K562 (cell line): Measurements from ENCODE around the gene ACADVL. TPM values are rescaled to one million over a fixed set of nuclear protein-coding genes. Genes with fewer than 3 reads are reported as not detected.

Source experiments
- ATF1 ChIP-seq, 2 experiments: fragments of 450-650 bp in 1 of 2; IDR thresholded peaks; 2 replicates each; pipeline ENCODE4 v1.6.1; 2016; ENCODE audit warnings: missing compliant biosample characterization in 1 of 2, missing genetic modification characterization in 1 of 2
- ATF7 ChIP-seq: fragments of 450-650 bp; IDR thresholded peaks from 2 replicates; pipeline ENCODE4 v1.7.1; 2014; ENCODE audit warnings: mild to moderate bottlenecking, moderate library complexity
- BRCA1 ChIP-seq, 2 experiments: fragments of 450-650 bp in 1 of 2; sonication (generic) in 1 of 2; formaldehyde crosslinking in 1 of 2; IDR thresholded peaks; 2 replicates each; pipeline versions ENCODE4 v1.5.0 to v1.6.1; 2017 to 2020; ENCODE audit warnings: mild to moderate bottlenecking in 1 of 2, missing genetic modification reagents in 1 of 2
- BRD9 ChIP-seq: fragments of 450-650 bp; IDR thresholded peaks from 2 replicates; pipeline ENCODE4 v1.6.1; 2018; ENCODE audit warnings: low read depth; ENCODE audit not compliant: partially characterized antibody
- CHD2 ChIP-seq: IDR thresholded peaks from 2 replicates; pipeline ENCODE4 v1.6.1; 2011; ENCODE audit warnings: low read depth, low read length
- FOXP4 ChIP-seq: sonication (generic); formaldehyde crosslinking; IDR thresholded peaks from 2 replicates; pipeline ENCODE4 v1.8.0; 2022; ENCODE audit warnings: mild to moderate bottlenecking, missing genetic modification reagents, borderline replicate concordance
- MEF2A ChIP-seq: IDR thresholded peaks from 2 replicates; pipeline ENCODE4 v1.6.1; 2011; ENCODE audit warnings: low read depth, mild to moderate bottlenecking, low read length, moderate library complexity; ENCODE audit not compliant: control insufficient read depth
- MXI1 ChIP-seq: IDR thresholded peaks from 2 replicates; pipeline ENCODE4 v1.6.1; 2011; ENCODE audit warnings: low read depth, mild to moderate bottlenecking, improper control_type of control experiment, low read length
- NRF1 ChIP-seq, 2 experiments: fragments of 450-650 bp; IDR thresholded peaks in 1 of 2; conservative IDR thresholded peaks in 1 of 2; 2 replicates each; pipeline ENCODE4 v1.6.1; 2014; ENCODE audit warnings: mild to moderate bottlenecking in 2 of 2
- PTRF ChIP-seq: fragments of 450-650 bp; IDR thresholded peaks from 2 replicates; pipeline ENCODE4 v1.6.1; 2016; ENCODE audit warnings: mild to moderate bottlenecking, missing genetic modification characterization, missing compliant biosample characterization
- SP1 ChIP-seq: sonication (generic); formaldehyde crosslinking; IDR thresholded peaks from 2 replicates; pipeline ENCODE4 v1.8.1; 2022; ENCODE audit warnings: mild to moderate bottlenecking, missing genetic modification reagents
- TFAP4 ChIP-seq: sonication (generic); formaldehyde crosslinking; IDR thresholded peaks from 2 replicates; pipeline ENCODE4 v1.8.0; 2022; ENCODE audit warnings: missing genetic modification reagents, mild to moderate bottlenecking, moderate library complexity, borderline replicate concordance
- XRCC5 ChIP-seq: fragments of 200-400 bp; formaldehyde crosslinking; IDR thresholded peaks from 2 replicates; pipeline ENCODE4 v1.6.1; 2017; ENCODE audit warnings: low read depth, mild to moderate bottlenecking, low read length
- ZFP36 ChIP-seq: fragments of 150-350 bp; IDR thresholded peaks from 2 replicates; pipeline ENCODE4 v1.6.1; 2018; ENCODE audit warnings: low read length, low read depth; ENCODE audit not compliant: partially characterized antibody
- ZNF184 ChIP-seq: sonication (generic); formaldehyde crosslinking; IDR thresholded peaks from 2 replicates; pipeline ENCODE4 v1.5.0; 2020; ENCODE audit warnings: missing genetic modification reagents
- polyA plus RNA-seq, 8 experiments: library from polyadenylated mRNA; depleted of rRNA in 4 of 8; stranded (reverse) in 5 of 8; unstranded in 3 of 8; fragments of >200 nt; fragmentation: Nextera tagmentation in 2 of 8; fragmentation: Illumina TruSeq in 1 of 8; extraction: Ambion mirVana in 2 of 8; extraction: Trizol in 1 of 8; gene quantifications; 2 replicates each; pipeline versions ENCODE4 v1.2.1 to v1.2.3, GENCODE V29; 2011 to 2014; ENCODE audit warnings: inconsistent platforms in 1 of 8, missing spikeins in 1 of 8
- total RNA-seq, 7 experiments: library from RNA; depleted of rRNA in 6 of 7; stranded (reverse); fragments of >200 nt in 6 of 7; fragmentation: Illumina TruSeq in 2 of 7; extraction: Trizol in 2 of 7; gene quantifications; 2 replicates each; pipeline versions ENCODE4 v1.2.1 to v1.2.3, GENCODE V29; 2011 to 2021; ENCODE audit warnings: low replicate concordance in 1 of 7
- TF ChIP-seq, protein P1 (sequence below), 3 experiments: fragments of 200-800 bp in 1 of 3; sonication (Bioruptor generic) in 1 of 3; sonication (generic) in 1 of 3; formaldehyde crosslinking in 1 of 3; IDR thresholded peaks; 2 replicates each; pipeline versions ENCODE4 v1.6.1 to v1.8.0; 2016 to 2022; ENCODE audit warnings: mild to moderate bottlenecking in 2 of 3, missing compliant biosample characterization in 2 of 3, missing genetic modification characterization in 2 of 3, missing genetic modification reagents in 1 of 3

The ACADVL gene
- total and polyA plus RNA-seq, 9 of the 15 experiments (the other 6 are each of a cell fraction or from before 2014, with no cell fraction given): 25.5 to 449 (median 214) TPM

GRCh38 chr17:7204828-7205461, 14.8 kb upstream of the ACADVL start (continued):
- peak; percentile 45; the same call in 1 of the 2 replicates for TF ChIP-seq TFAP4 (CRISPR knock-in tag)
- no peak for TF ChIP-seq ZNF184 (CRISPR knock-in tag)
- TF ChIP-seq CHD2: no peak
- no peak for TF ChIP-seq XRCC5
- no peak for TF ChIP-seq BRCA1 (IDR thresholded peaks at IDR 0.05)
- no peak for TF ChIP-seq BRCA1 (CRISPR knock-in tag; IDR thresholded peaks at IDR 0.05)
- no peak for TF ChIP-seq MEF2A
- TF ChIP-seq ATF1 (CRISPR knock-in tag; IDR thresholded peaks at IDR 0.05): no peak
- TF ChIP-seq ATF1 (tag; IDR thresholded peaks at IDR 0.05): peak; percentile 85
- TF ChIP-seq, protein P1, sequence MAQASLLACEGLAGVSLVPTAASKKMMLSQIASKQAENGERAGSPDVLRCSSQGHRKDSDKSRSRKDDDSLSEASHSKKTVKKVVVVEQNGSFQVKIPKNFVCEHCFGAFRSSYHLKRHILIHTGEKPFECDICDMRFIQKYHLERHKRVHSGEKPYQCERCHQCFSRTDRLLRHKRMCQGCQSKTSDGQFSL (CRISPR knock-in tag; IDR thresholded peaks at IDR 0.05): 0 out of 2 replicates have a peak, but pooled peaks have one; percentile 18
- TF ChIP-seq, protein P1 (tag; IDR thresholded peaks at IDR 0.05): no peak
- peak; percentile 87 for TF ChIP-seq MXI1
- peak; percentile 67; the same call in 1 of the 2 replicates for TF ChIP-seq ATF7
- 0 out of 2 replicates have a peak, but pooled peaks have one; percentile 47 for TF ChIP-seq SP1 (CRISPR knock-in tag)
- TF ChIP-seq BRD9: no peak
- TF ChIP-seq ZFP36: no peak
- TF ChIP-seq FOXP4 (CRISPR knock-in tag): no peak
- peak; percentile 42 to 53; a peak in 3 of 4 replicates for TF ChIP-seq NRF1 (conservative IDR thresholded peaks at IDR 0.05 in 1 of 2, IDR thresholded peaks at IDR 0.05 in 1 of 2)
- TF ChIP-seq PTRF (tag): no peak
